Gastrocnemius medialis (tissue), 4 donors: ENCODE data around the gene IL12RB1.

Experiments
- CTCF ChIP-seq, 5 experiments: fragments of 450-650 bp in 3 of 5; fragments of 200-600 bp in 2 of 5; sonication (generic) in 2 of 5; IDR thresholded peaks in 4 of 5; conservative IDR thresholded peaks in 1 of 5; 1 replicate in 4 of 5; 2 replicates in 1 of 5; pipeline ENCODE4 v1.5.1; 2016 to 2019; ENCODE audit warnings: antibody characterized with exemption in 5 of 5, mild to moderate bottlenecking in 3 of 5, moderate library complexity in 3 of 5
- POLR2A ChIP-seq, 2 donors: fragments of 450-650 bp; IDR thresholded peaks; one replicate each; pipeline ENCODE4 v1.6.1; 2017; ENCODE audit warnings: antibody characterized with exemption in 2 of 2, mild to moderate bottlenecking in 2 of 2, moderate library complexity in 2 of 2

GRCh38 chr19:18023622-18024251 lies 63.0 kb downstream of the IL12RB1 start:
- TF ChIP-seq CTCF (IDR thresholded peaks at IDR 0.05 in 4 of 5, conservative IDR thresholded peaks at IDR 0.05 in 1 of 5) (no peak), POLR2A (IDR thresholded peaks at IDR 0.05) (peak in 1 of 2 donors; percentile 62)
